ENCODE data around the gene RGS9. TPM values are rescaled to one million over a fixed set of nuclear protein-coding genes. Genes with fewer than 3 reads are reported as not detected.

The RGS9 gene
- polyA plus RNA-seq, 2 of the 4 experiments (the other 2 are of a cell fraction): 6.9 to 14.3 TPM

DNA sequence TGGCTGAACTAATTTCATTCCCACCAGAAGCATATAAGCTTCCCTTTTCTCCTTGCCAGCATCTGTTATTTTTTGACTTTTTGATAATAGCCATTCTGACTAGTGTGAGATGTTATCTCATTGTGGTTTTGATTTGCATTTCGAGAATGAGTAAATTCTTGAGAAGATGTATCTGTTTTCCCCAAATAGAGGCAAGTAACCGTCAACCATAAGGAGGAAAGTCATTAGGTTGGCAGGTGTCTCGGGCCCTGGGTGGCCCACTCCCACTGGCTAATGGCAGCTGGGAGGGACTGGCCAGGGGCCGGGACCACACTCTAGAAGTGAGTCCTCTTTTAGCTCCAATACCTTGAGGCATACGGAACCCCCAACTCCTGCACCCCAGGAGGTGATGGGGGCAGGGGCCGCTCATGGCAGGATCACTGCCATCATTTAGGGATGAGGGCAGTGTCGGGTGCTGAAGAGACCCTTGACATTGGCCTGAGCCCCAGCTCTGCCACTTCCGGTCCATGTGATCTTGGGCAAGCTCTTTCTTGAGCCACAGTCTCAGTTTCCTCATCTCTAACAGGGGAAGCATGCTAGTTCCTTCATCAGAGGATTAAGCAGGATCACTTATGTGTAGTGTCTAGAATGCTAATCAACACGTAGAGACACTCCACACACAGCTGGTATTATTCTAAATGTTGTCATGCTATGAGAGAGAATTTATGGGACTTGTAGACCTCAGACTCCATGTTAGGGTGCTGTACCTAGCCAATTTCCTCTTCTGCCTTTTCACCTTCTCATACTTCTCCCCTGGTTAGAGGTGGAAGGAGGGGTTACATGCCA is 44.3 kb downstream of the RGS9 start (continued):
- TF ChIP-seq HMGXB4 (CRISPR knock-in tag; IDR thresholded peaks at IDR 0.05; ENCODE audit: borderline replicate concordance) (no peak), RCOR1 (IDR thresholded peaks at IDR 0.05; ENCODE audit: low read depth, low read length) (no peak)

- POLR2A ChIA-PET: no interaction called here
- TF ChIP-seq FOXS1 (CRISPR knock-in tag; IDR thresholded peaks at IDR 0.05) (no peak), TP53 (CRISPR knock-in tag; IDR thresholded peaks at IDR 0.05) (no peak), EP300 (IDR thresholded peaks at IDR 0.05) (no peak), FOSL2 (IDR thresholded peaks at IDR 0.05) (no peak), FOSL2 (CRISPR knock-in tag; IDR thresholded peaks at IDR 0.05) (no peak), PHF8 (IDR thresholded peaks at IDR 0.05; ENCODE audit: borderline replicate concordance, low read depth) (no peak), POLR2A (IDR thresholded peaks at IDR 0.05; ENCODE audit: low read length) (no peak), NPAS2 (CRISPR knock-in tag; IDR thresholded peaks at IDR 0.05; ENCODE audit: borderline replicate concordance) (no peak), CTCF (IDR thresholded peaks at IDR 0.05) (no peak), TFCP2L1 (CRISPR knock-in tag; IDR thresholded peaks at IDR 0.05) (no peak), JUNB (IDR thresholded peaks at IDR 0.05) (no peak), ESRRA (IDR thresholded peaks at IDR 0.05; ENCODE audit: borderline replicate concordance, low read length) (no peak), HEYL (CRISPR knock-in tag; IDR thresholded peaks at IDR 0.05) (no peak), BHLHE40 (IDR thresholded peaks at IDR 0.05; ENCODE audit: low read depth, low read length) (no peak), CEBPB (IDR thresholded peaks at IDR 0.05) (no peak), RCOR1 (IDR thresholded peaks at IDR 0.05; ENCODE audit: low read depth, low read length) (no peak)
- TF ChIP-seq, protein P1, sequence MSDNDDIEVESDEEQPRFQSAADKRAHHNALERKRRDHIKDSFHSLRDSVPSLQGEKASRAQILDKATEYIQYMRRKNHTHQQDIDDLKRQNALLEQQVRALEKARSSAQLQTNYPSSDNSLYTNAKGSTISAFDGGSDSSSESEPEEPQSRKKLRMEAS (IDR thresholded peaks at IDR 0.05): no peak
- DNase-seq (ENCODE audit: low read depth in 1 of 2, low spot score in 1 of 2) (no peak), ATAC-seq (no peak), FAIRE-seq (no peak)
- Histone ChIP-seq H3K4me3 (no peak overlapping the region), H3K27ac (no peak overlapping the region), H3K4me1 (peaks cover 18% of the 10 kb centered on the region), H3K4me2 (no peak overlapping the region), H3K9me3 (no peaks in the 10 kb centered on the region)
- WGBS (ENCODE audit: missing lambda C conversion rate): 88% methylated on average over 9 of the region's 9 CpGs
- CTCF ChIA-PET: interaction anchor here (1.4 to 4.1 kb wide), 3 partner anchors 9 to 46 kb away, joined by 4 to 25 read pairs (median 7); partner anchors contain the start of gene RGS9
These were observed 45.1 kb downstream of the RGS9 start for GRCh38 chr17:65182233-65182632.

GRCh38 chr17:65183736-65184135 is 46.6 kb downstream of the RGS9 start:
- POLR2A ChIA-PET: no interaction called here
- CTCF ChIA-PET: interaction anchor here (2.1 kb wide), 1 partner anchor 14 kb away, joined by 9 read pairs; no protein-coding TSS in a partner anchor
- peaks cover 18% of the 10 kb centered on the region for H3K4me1 ChIP-seq
- H3K4me3 ChIP-seq: no peak overlapping the region
- TF ChIP-seq ZC3H11A (IDR thresholded peaks at IDR 0.05) (no peak), GATA3 (IDR thresholded peaks at IDR 0.05; ENCODE audit: borderline replicate concordance) (peak; percentile 44; the same call in 1 of the 2 replicates)
- TF ChIP-seq, protein P1 (IDR thresholded peaks at IDR 0.05): peak; percentile 41; the same call in 1 of the 2 replicates
- DNase-seq (ENCODE audit: low read depth in 1 of 2, low spot score in 1 of 2) (peak; percentile 35 to 74), ATAC-seq (peak; percentile 58 to 85), FAIRE-seq (peak; percentile 43)
- no peaks in the 10 kb centered on the region for H3K9me3 ChIP-seq
- peak overlapping the region; percentile 24 to 77; a peak in 5 of 6 replicates for H3K27ac ChIP-seq
- peak overlapping the region; percentile 50 for H3K4me2 ChIP-seq
- WGBS (ENCODE audit: missing lambda C conversion rate): 2% methylated on average over 6 of the region's 6 CpGs

Measured in A549 (cell line).